ENCODE measurements around the gene LRRC63. TPM values are rescaled to one million over a fixed set of nuclear protein-coding genes. Genes with fewer than 3 reads are reported as not detected.
A peak's percentile ranks its signal among the peaks of the same experiment; 100 is the strongest.

Gene LRRC63
- total and polyA plus RNA-seq, 8 donors, result 0.10 to 0.65 (median 0.35) TPM

DNA sequence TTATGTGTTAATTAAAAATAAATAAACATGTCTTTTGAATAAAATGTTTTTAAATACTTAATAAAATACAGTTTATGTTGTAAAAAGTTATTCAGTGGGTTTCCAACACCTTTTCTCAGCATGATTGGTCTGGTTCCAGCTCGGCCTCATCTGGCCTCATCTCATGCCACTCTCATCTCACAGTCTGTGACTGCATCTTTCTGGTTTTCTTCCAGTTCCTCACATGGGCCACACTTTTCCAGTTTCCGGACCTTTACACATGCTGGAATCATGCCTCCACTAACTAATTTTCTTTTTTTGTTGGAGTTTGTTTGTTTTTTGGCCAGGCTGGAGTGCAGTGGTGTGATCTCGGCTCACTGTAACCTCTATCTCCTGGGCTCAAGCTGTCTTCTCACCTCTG, 92.8 kb downstream of the LRRC63 start:
- peaks cover 0 to 13% of the 10 kb centered on the region in 2 donors for H3K4me1 ChIP-seq
- TF ChIP-seq, protein P1, sequence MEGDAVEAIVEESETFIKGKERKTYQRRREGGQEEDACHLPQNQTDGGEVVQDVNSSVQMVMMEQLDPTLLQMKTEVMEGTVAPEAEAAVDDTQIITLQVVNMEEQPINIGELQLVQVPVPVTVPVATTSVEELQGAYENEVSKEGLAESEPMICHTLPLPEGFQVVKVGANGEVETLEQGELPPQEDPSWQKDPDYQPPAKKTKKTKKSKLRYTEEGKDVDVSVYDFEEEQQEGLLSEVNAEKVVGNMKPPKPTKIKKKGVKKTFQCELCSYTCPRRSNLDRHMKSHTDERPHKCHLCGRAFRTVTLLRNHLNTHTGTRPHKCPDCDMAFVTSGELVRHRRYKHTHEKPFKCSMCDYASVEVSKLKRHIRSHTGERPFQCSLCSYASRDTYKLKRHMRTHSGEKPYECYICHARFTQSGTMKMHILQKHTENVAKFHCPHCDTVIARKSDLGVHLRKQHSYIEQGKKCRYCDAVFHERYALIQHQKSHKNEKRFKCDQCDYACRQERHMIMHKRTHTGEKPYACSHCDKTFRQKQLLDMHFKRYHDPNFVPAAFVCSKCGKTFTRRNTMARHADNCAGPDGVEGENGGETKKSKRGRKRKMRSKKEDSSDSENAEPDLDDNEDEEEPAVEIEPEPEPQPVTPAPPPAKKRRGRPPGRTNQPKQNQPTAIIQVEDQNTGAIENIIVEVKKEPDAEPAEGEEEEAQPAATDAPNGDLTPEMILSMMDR (IDR thresholded peaks at IDR 0.05), result no peak
- intact Hi-C loops (cut with DNase I), result no loop called here
- no peak for ATAC-seq
- H3K9me3 ChIP-seq, result peaks cover 0 to 9% of the 10 kb centered on the region in 2 donors
- DNase-seq, result no peak
- no peak overlapping the region for H3K4me3 ChIP-seq
- no peaks in the 10 kb centered on the region for H3K36me3 ChIP-seq
- no peak overlapping the region for H3K27ac ChIP-seq
- no peaks in the 10 kb centered on the region for H3K27me3 ChIP-seq

DNA sequence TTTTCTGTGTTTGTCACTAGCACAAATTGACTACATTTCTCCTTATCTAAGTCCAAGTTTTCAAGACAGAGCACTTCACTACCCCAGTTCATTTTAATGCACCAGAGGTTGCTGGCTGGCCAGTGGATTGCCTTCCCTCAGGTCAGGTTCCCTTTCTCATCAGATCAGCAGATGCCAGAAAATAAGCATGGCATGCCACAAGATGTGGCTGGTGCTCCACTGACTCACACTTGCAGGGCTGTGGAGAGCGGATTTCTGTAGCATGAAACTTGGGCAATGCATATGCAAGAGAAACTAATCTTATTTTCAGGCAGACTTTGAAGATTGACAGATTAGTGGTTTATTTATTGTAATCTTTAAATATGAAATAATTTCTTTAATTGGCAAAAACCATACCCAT, 95.8 kb downstream of the LRRC63 start:
- intact Hi-C loops (cut with DNase I), result no loop called here
- H3K27ac ChIP-seq, result no peak overlapping the region
- DNase-seq (no peak), ATAC-seq (no peak)
- no peaks in the 10 kb centered on the region for H3K27me3 ChIP-seq
- H3K4me3 ChIP-seq, result no peak overlapping the region
- peaks cover 0 to 5% of the 10 kb centered on the region in 2 donors for H3K9me3 ChIP-seq
- H3K4me1 ChIP-seq, result peaks cover 0 to 13% of the 10 kb centered on the region in 2 donors
- H3K36me3 ChIP-seq, result no peaks in the 10 kb centered on the region
- TF ChIP-seq, protein P1 (IDR thresholded peaks at IDR 0.05), result no peak

DNA sequence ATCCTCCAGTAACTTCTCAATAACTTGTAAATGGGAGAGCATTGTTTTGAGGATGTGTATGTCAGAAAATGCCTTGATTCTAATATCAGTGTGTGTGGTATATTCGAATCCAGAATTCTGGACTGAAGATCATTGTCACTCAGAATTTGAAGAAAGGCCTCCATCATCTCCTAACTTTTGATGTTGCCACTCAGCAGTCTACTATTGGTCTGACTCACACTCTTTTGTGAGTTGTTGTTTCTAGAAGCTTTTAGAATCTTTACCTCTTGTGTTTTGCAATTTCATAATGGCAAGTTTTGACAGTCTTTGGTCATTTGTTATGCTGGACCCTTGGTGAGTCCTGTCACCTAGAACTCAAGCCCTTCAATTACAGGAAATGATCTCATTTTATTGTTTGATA, 98.3 kb downstream of the LRRC63 start:
- ATAC-seq (no peak), DNase-seq (no peak)
- Histone ChIP-seq H3K36me3 (no peaks in the 10 kb centered on the region), H3K4me1 (peaks cover 0 to 15% of the 10 kb centered on the region in 2 donors), H3K9me3 (peaks cover 0 to 5% of the 10 kb centered on the region in 2 donors), H3K27me3 (no peaks in the 10 kb centered on the region), H3K27ac (no peak overlapping the region), H3K4me3 (no peak overlapping the region)
- TF ChIP-seq, protein P1 (IDR thresholded peaks at IDR 0.05), result no peak
- intact Hi-C loops (cut with DNase I), result no loop called here

DNA sequence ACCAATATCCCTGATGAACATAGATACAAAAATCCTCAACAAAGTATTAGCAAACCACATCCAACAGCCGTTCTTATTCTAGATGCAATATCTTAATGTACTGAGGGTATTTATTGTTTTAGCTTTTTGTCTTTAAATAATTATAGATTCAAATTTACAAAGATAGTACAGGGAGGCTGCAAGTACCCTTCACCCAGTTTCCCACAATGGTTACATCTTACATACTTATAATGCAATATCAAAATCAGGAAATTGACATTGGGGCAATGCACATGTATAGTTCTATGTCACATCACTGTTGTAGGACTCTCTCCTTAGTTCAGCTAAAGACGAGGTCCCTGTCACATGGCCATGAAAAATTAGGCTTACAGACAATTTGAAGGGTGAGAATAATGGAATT, 99.5 kb downstream of the LRRC63 start:
- ATAC-seq (no peak), DNase-seq (no peak)
- Histone ChIP-seq H3K36me3 (no peaks in the 10 kb centered on the region), H3K4me3 (no peak overlapping the region), H3K9me3 (peaks cover 0 to 5% of the 10 kb centered on the region in 2 donors), H3K27ac (no peak overlapping the region), H3K27me3 (no peaks in the 10 kb centered on the region), H3K4me1 (peaks cover 0 to 15% of the 10 kb centered on the region in 2 donors)
- TF ChIP-seq, protein P1 (IDR thresholded peaks at IDR 0.05), result no peak
- intact Hi-C loops (cut with DNase I), result no loop called here

GRCh38 chr13:46313024-46313423, 101.3 kb downstream of the LRRC63 start:
- Histone ChIP-seq H3K9me3 (peaks cover 0 to 5% of the 10 kb centered on the region in 2 donors), H3K36me3 (no peaks in the 10 kb centered on the region), H3K27me3 (no peaks in the 10 kb centered on the region), H3K4me1 (peaks cover 0 to 21% of the 10 kb centered on the region in 2 donors), H3K4me3 (no peak overlapping the region), H3K27ac (peak overlapping the region in 1 of 2 donors; percentile 56)
- DNase-seq, result no peak
- intact Hi-C loops (cut with DNase I), result no loop called here
- ATAC-seq, result no peak
- TF ChIP-seq, protein P1 (IDR thresholded peaks at IDR 0.05), result no peak
